Thoracic aorta (tissue), 2 donors: ENCODE results near the gene MTFR1L. TPM values are rescaled to one million over a fixed set of nuclear protein-coding genes. Genes with fewer than 3 reads are reported as not detected.

Source experiments
- ATAC-seq: fragments of 150-250 bp; one replicate; pipeline ENCODE4 v1.8.0; 2017; ENCODE audit warnings: low read depth; ENCODE audit not compliant: insufficient number of reproducible peaks, low FRiP score
- DNase-seq: peaks from one replicate; pipeline ENCODE4 v3.0.0-alpha.2; 2020; ENCODE audit warnings: low spot score
- H3K27ac ChIP-seq, 2 donors: fragments of 200-600 bp; sonication (generic); 1 replicate in 1 of 2; 2 replicates in 1 of 2; pipeline ENCODE4 v1.5.1; 2016; ENCODE audit warnings: mild to moderate bottlenecking in 2 of 2, moderate library complexity in 2 of 2
- H3K27me3 ChIP-seq: fragments of 200-600 bp; sonication (generic); replicated peaks from 2 replicates; pipeline ENCODE4 v1.6.0; 2016; ENCODE audit warnings: mild to moderate bottlenecking; ENCODE audit not compliant: insufficient read depth
- H3K36me3 ChIP-seq: fragments of 200-600 bp; sonication (generic); one replicate; pipeline ENCODE4 v1.5.1; 2016
- H3K4me1 ChIP-seq, 2 donors: fragments of 200-600 bp; sonication (generic); 1 replicate in 1 of 2; 2 replicates in 1 of 2; pipeline versions ENCODE4 v1.5.1 to v1.6.0; 2016; ENCODE audit warnings: low read depth in 2 of 2, mild to moderate bottlenecking in 1 of 2; ENCODE audit not compliant: control insufficient read depth in 1 of 2
- H3K4me3 ChIP-seq: fragments of 200-600 bp; sonication (generic); 2 replicates; pipeline ENCODE4 v1.5.1; 2016; ENCODE audit warnings: mild to moderate bottlenecking
- H3K9me3 ChIP-seq: fragments of 200-600 bp; sonication (generic); 2 replicates; pipeline ENCODE4 v1.5.1; 2016
- total RNA-seq, 2 donors: library from RNA; depleted of rRNA; stranded (reverse); fragments of >200 nt; gene quantifications; one replicate each; pipeline versions ENCODE4 v1.1.0 to v1.2.3, GENCODE V29; 2016
- TF ChIP-seq, protein P1 (sequence below): fragments of 200-600 bp; sonication (generic); IDR thresholded peaks from one replicate; pipeline ENCODE4 v1.5.1; 2019; ENCODE audit warnings: antibody characterized with exemption

MTFR1L gene
- total RNA-seq, 2 donors from 2014 or later = 63.4 to 81.9 TPM

DNA sequence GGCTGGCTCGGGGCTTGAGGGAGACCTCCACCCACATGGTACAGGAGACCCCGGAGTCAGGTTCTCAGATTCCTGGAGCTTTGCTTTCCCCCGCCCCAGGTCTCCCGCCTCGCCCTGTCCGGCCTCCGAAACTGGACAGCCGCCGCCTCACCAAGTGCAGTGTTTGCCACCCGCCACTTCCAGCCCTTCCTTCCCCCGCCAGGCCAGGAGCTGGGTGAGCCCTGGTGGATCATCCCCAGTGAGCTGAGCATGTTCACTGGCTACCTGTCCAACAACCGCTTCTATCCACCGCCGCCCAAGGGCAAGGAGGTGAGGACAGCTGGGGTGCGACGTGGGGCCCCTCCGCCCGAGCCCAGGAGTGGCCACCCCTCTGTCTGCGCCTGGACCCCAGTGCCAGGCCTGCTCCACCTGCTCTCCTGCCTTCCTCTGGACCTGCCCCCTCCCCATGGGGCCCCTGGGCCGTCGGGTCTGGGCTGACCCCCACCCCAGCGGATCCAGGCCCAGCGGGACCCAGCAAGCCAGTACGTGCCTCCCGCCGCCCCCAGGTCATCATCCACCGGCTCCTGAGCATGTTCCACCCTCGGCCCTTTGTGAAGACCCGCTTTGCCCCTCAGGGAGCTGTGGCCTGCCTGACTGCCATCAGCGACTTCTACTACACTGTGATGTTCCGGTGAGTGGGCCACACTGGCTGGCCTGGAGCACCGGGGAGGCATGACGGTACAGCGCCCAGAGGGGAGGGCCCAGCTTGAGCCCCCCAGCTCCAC is 11.1 kb upstream of the MTFR1L start:
- TF ChIP-seq, protein P1, sequence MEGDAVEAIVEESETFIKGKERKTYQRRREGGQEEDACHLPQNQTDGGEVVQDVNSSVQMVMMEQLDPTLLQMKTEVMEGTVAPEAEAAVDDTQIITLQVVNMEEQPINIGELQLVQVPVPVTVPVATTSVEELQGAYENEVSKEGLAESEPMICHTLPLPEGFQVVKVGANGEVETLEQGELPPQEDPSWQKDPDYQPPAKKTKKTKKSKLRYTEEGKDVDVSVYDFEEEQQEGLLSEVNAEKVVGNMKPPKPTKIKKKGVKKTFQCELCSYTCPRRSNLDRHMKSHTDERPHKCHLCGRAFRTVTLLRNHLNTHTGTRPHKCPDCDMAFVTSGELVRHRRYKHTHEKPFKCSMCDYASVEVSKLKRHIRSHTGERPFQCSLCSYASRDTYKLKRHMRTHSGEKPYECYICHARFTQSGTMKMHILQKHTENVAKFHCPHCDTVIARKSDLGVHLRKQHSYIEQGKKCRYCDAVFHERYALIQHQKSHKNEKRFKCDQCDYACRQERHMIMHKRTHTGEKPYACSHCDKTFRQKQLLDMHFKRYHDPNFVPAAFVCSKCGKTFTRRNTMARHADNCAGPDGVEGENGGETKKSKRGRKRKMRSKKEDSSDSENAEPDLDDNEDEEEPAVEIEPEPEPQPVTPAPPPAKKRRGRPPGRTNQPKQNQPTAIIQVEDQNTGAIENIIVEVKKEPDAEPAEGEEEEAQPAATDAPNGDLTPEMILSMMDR = no peak
- Histone ChIP-seq H3K36me3 (peaks cover 39% of the 10 kb centered on the region), H3K4me1 (peaks cover 21 to 41% of the 10 kb centered on the region in 2 donors), H3K27me3 (no peaks in the 10 kb centered on the region), H3K4me3 (no peak overlapping the region), H3K27ac (no peak overlapping the region), H3K9me3 (no peaks in the 10 kb centered on the region)
- DNase-seq (no peak), ATAC-seq (no peak)

DNA sequence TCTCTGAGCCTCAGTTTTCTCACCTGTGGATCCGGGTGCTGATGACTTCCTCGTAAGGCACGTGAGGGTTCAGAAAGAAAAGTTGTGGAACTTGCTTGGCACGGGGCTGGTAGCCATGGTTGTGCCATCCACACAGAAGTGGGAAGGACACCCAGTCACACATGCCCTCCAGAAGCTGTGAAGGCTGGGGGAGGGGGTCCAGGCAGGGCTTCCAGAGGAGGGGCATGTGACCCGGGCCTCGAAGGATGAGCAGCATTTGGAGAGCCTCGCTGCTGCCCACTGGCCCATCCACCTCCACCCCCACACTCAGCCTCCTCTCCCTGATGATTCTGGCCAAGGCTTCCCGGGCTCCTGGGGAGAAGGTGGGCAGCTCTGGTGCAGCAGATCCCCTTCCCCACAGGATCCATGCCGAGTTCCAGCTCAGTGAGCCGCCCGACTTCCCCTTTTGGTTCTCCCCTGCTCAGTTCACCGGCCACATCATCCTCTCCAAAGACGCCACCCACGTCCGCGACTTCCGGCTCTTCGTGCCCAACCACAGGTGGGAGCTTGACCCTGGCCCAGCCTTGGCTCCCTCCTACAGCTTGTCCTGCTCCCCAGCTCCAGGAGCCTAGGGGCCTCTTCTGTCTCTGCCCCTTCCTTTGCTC is 10.3 kb upstream of the MTFR1L start:
- TF ChIP-seq, protein P1 = no peak

DNA sequence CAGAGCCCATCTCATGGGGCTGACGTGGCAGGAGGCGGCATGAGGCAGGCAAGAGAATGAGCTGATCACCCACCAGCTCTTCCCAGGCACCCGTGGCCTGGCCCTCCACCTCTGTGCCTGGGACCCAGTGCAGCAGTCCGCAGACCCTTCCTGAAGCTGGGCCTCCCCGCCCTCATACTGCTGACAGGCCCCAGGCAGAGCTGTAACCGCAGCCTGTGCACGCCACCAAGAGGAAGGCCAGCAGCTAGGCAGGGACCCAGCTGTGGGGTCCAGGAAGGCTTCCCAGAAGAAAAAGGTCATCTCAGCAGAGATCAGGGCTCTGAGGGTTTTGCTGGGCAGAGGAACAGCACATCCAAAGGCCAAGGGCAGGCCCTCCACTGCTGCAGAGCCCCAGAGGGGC is 9.8 kb upstream of the MTFR1L start:
- Histone ChIP-seq H3K4me1 (peaks cover 15 to 28% of the 10 kb centered on the region in 2 donors), H3K9me3 (no peaks in the 10 kb centered on the region), H3K36me3 (peaks cover 49% of the 10 kb centered on the region), H3K27me3 (no peaks in the 10 kb centered on the region), H3K4me3 (no peak overlapping the region), H3K27ac (no peak overlapping the region)
- TF ChIP-seq, protein P1 = no peak
- DNase-seq = no peak
- ATAC-seq = no peak

More for the DNA sequence above, 10.3 kb upstream of the MTFR1L start:
- Histone ChIP-seq H3K4me1 (peaks cover 18 to 33% of the 10 kb centered on the region in 2 donors), H3K9me3 (no peaks in the 10 kb centered on the region), H3K36me3 (peaks cover 46% of the 10 kb centered on the region), H3K27ac (no peak overlapping the region), H3K4me3 (no peak overlapping the region), H3K27me3 (no peaks in the 10 kb centered on the region)
- ATAC-seq (no peak), DNase-seq (no peak)

DNA sequence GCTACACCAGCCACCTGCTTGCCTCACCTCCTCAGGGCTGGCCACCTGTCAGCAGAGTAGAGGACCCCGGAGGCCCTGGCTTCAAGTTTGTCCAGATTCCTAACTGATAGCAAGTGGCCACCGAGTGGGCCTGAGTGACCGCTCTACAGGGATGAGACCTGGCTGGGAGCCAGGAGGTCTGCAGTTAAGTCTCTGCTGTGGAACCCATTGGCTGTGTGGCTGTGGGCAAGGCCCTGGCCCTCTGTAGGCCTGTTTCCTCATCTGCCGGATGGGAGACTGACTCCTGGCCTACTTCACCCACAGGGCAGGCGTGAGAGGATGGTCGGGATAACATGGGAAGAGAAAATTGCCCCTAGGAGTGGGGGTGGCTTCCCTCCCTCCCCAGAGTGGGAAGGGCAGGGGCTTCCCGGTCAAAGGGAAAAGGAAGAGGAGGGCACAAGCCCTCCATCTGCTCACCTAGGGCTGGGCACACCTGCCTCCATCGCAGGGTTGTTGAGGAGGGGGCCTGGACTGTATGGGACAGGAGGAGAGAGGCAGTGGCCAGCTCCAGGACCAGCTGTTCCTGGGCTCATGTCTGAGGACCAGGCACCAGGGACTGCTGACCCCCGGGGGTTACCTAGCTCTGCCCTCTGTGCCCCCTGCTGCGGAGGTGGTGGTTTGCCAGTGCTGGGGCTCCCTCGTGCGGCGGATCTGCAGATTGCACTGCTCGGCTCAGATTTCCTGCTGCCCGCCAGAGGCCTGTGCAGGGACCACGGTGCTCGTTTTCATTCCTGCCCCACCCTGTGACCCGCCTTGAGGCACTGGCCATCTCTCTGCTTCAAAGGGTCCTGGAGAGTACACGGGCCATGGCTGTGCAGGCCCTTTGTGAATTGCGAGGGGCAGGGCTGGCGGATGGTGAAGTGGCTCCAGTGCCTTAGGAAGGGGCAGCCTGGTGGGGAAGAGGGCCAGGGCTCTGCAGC is 9.1 kb upstream of the MTFR1L start:
- Histone ChIP-seq H3K27me3 (no peaks in the 10 kb centered on the region), H3K9me3 (no peaks in the 10 kb centered on the region), H3K4me3 (no peak overlapping the region), H3K4me1 (peaks cover 9 to 21% of the 10 kb centered on the region in 2 donors), H3K27ac (peak overlapping the region in 1 of 2 donors; percentile 18), H3K36me3 (peaks cover 53% of the 10 kb centered on the region)
- ATAC-seq = no peak
- TF ChIP-seq, protein P1 = peak; percentile 93
- no peak for DNase-seq
